IPS DF 6.9 (cell line): ENCODE results near the gene FHOD3.
"Not testable (repeated sequence)": the region's sequence is repeated elsewhere in the genome, so short reads cannot be mapped to it uniquely, and the experiment has no call there.

Experiments used
- DNase-seq: peaks from one replicate; pipeline ENCODE4 v3.0.0-alpha.2; 2013; ENCODE audit warnings: low read depth, low spot score
- H3K27ac ChIP-seq: one replicate; pipeline ENCODE4 v1.5.1; 2013; ENCODE audit warnings: low read length, control low read depth
- H3K27me3 ChIP-seq: 2 replicates; pipeline ENCODE4 v1.6.1; 2013; ENCODE audit warnings: mild to moderate bottlenecking, low read length; ENCODE audit not compliant: control insufficient read depth, insufficient read depth
- H3K36me3 ChIP-seq: 2 replicates; pipeline ENCODE4 v1.6.1; 2013; ENCODE audit warnings: low read length; ENCODE audit not compliant: control insufficient read depth, insufficient read depth
- H3K4me1 ChIP-seq: 2 replicates; pipeline ENCODE4 v1.6.1; 2013; ENCODE audit warnings: low read length; ENCODE audit not compliant: control insufficient read depth, insufficient read depth
- H3K4me3 ChIP-seq: 2 replicates; pipeline ENCODE4 v1.5.1; 2013; ENCODE audit warnings: mild to moderate bottlenecking, low read length
- H3K9me3 ChIP-seq: 2 replicates; pipeline ENCODE4 v1.6.1; 2013; ENCODE audit warnings: low read length, inconsistent platforms; ENCODE audit not compliant: control insufficient read depth, insufficient read depth
- WGBS: extraction: QIAGEN DNeasy Blood & Tissue Kit; methylation state at CpG from one replicate; pipeline ENCODE4 v1.1.7; 2013; ENCODE audit warnings: mixed read lengths, missing lambda C conversion rate; ENCODE audit not compliant: insufficient read length, insufficient coverage; 5-methylcytosine and 5-hydroxymethylcytosine counted together

The FHOD3 gene

DNA sequence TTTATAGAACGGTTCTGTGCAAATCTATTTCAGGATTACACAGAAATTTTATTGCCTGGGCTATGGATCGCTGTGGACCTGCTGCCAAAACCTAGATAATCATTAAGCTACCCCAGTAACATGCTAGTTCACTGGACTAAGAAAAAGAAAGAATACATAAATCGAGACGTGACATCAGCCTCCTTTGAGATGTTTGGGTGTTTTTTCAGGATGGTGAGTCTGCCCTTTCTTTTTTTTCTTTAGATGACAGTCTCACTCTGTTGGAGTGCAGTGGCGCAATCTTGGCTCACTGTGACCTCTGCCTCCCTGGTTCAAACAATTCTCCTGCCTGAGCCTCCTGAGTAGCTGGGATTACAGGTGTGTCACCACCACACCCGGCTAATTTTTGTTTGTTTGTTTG lies 52.0 kb downstream of the FHOD3 start:
- Histone ChIP-seq H3K9me3 (no peaks in the 10 kb centered on the region), H3K4me3 (no peak overlapping the region), H3K27ac (no peak overlapping the region), H3K36me3 (no peaks in the 10 kb centered on the region), H3K27me3 (no peaks in the 10 kb centered on the region), H3K4me1 (peaks cover 5% of the 10 kb centered on the region)
- DNase-seq, result no peak
- WGBS, result no CpG with 5 or more reads among the region's 6 CpGs

GRCh38 chr18:36350251-36350651 lies 52.7 kb downstream of the FHOD3 start:
- Histone ChIP-seq H3K27ac (no peak overlapping the region), H3K27me3 (no peaks in the 10 kb centered on the region), H3K4me1 (peaks cover 5% of the 10 kb centered on the region), H3K36me3 (no peaks in the 10 kb centered on the region), H3K9me3 (no peaks in the 10 kb centered on the region), H3K4me3 (no peak overlapping the region)
- no peak for DNase-seq
- WGBS, result no CpG with 5 or more reads among the region's 3 CpGs

DNA sequence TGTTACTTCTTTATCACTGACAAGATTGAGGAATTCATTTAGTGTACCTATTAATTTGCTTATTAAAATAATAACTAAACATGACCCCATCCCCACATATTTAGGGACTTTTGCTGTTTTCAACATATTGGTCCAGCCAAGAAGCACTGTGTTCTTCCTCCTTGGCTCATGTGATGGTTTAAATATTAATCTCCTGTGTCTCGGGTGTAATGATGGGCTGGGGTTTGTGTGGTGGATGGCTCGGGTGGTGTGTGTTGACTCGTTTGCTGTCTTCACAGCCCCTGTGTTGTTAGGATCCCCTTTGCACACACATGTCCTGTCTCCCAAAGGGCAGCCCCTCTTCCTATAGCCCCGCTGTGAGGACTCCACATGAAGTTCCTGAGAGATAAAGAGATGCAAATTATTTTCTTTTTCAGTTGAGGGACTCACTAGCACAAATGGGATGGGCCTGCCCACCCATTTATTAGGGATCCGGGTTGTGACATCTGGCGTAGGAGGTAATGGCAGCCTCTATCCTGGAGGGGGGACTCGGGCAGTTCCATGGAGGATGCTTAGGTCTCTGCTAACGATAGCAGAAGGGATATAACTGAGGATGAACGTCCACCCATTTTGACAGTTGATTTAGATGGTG lies 53.4 kb downstream of the FHOD3 start:
- H3K4me3 ChIP-seq, result no peak overlapping the region
- no peaks in the 10 kb centered on the region for H3K27me3 ChIP-seq
- H3K9me3 ChIP-seq, result no peaks in the 10 kb centered on the region
- no peaks in the 10 kb centered on the region for H3K36me3 ChIP-seq
- no peak overlapping the region for H3K27ac ChIP-seq
- peaks cover 5% of the 10 kb centered on the region for H3K4me1 ChIP-seq
- no CpG with 5 or more reads among the region's 9 CpGs for WGBS
- no peak for DNase-seq

DNA sequence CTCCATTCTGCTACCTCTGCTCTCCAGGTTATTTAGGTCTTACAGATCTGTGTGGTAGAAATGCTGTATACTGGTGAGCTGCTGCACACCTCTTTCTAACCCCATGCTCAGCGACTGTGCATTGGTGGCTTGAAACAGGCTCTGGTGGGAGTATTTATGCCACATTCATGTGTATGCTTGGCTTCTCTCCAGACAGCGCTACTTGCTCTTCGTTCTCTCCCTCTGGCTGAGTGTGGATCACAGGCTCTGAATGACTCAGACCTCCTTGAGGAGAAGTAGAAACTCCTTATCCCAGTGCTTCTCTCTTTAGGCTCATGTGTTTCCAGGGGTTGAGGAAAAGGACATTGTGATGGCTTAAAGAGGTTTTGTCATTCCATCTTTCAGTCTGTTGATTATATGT lies 54.9 kb downstream of the FHOD3 start:
- Histone ChIP-seq H3K36me3 (no peaks in the 10 kb centered on the region), H3K27ac (no peak overlapping the region), H3K4me1 (peaks cover 5% of the 10 kb centered on the region), H3K9me3 (no peaks in the 10 kb centered on the region), H3K4me3 (no peak overlapping the region), H3K27me3 (no peaks in the 10 kb centered on the region)
- WGBS, result no CpG with 5 or more reads among the region's 3 CpGs
- no peak for DNase-seq

GRCh38 chr18:36354989-36355388 lies 57.5 kb downstream of the FHOD3 start:
- no peaks in the 10 kb centered on the region for H3K27me3 ChIP-seq
- no peak overlapping the region for H3K27ac ChIP-seq
- no peaks in the 10 kb centered on the region for H3K9me3 ChIP-seq
- WGBS, result no CpG with 5 or more reads among the region's 5 CpGs
- no peak overlapping the region for H3K4me3 ChIP-seq
- DNase-seq, result no peak
- H3K4me1 ChIP-seq, result peaks cover 5% of the 10 kb centered on the region
- H3K36me3 ChIP-seq, result no peaks in the 10 kb centered on the region

DNA sequence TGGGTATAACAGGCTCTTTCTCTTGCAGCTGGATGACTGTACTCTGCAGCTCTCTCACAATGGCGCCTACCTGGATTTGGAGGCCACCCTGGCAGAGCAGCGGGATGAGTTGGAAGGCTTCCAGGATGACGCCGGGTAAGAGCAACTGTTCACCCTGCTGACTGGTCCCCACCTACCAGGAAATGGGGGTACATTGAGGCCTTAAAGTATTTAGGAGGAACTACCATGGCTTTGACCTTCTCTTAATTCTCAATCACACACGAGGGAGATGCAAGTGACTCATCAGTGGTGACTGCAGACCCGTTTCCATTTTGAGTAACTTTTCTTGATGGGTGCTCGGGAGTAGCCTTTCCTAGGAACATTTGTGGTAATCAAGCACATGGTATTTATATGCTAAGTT lies 58.0 kb downstream of the FHOD3 start:
- peaks cover 4% of the 10 kb centered on the region for H3K4me1 ChIP-seq
- H3K36me3 ChIP-seq, result no peaks in the 10 kb centered on the region
- no peak overlapping the region for H3K27ac ChIP-seq
- no peaks in the 10 kb centered on the region for H3K9me3 ChIP-seq
- H3K27me3 ChIP-seq, result no peaks in the 10 kb centered on the region
- DNase-seq, result no peak
- WGBS, result no CpG with 5 or more reads among the region's 7 CpGs
- H3K4me3 ChIP-seq, result no peak overlapping the region

DNA sequence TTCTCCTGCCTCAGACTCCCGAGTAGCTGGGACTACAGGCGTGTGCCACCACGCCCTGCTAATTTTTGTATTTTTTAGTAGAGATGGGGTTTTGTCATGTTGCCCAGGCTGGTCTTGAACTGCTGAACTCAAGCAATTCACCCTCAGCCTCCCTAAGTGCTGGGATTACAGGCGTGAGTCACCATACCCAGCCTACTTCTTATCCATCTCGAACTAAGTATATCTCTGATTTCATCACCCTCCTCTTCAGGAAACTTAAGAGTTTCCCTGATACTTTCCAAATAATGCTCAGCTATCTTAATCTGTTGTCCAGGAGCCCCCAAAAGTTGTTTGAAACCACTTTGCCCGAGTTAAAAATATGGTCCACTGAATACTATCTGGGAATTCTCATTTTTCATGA lies 59.2 kb downstream of the FHOD3 start:
- H3K9me3 ChIP-seq, H3K27me3 ChIP-seq, H3K36me3 ChIP-seq, H3K4me3 ChIP-seq, DNase-seq, H3K27ac ChIP-seq, H3K4me1 ChIP-seq: not testable (repeated sequence)
- no CpG with 5 or more reads among the region's 6 CpGs for WGBS

DNA sequence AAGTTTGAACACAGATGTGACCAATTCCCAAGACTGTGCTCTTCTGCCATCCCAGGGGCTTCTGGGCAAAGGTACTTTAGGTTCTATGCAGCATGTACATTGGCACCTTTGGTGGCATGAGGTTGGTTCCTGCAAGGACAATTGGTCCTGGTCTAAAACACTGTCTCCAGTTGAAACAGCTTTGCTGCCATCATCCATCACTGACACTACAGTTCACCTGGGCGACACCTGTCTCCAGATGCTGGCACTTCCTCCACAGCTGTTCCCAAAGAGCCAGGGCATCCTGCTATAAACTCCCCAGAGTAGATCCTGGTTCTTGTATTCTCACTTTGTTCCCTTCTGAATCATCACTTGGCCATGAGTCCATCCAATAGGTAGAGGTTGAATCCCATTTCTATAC lies 60.6 kb downstream of the FHOD3 start:
- Histone ChIP-seq H3K27me3 (no peaks in the 10 kb centered on the region), H3K9me3 (no peaks in the 10 kb centered on the region), H3K4me1 (no peaks in the 10 kb centered on the region), H3K4me3 (no peak overlapping the region), H3K36me3 (no peaks in the 10 kb centered on the region), H3K27ac (no peak overlapping the region)
- WGBS, result no CpG with 5 or more reads among the region's 1 CpG
- no peak for DNase-seq

DNA sequence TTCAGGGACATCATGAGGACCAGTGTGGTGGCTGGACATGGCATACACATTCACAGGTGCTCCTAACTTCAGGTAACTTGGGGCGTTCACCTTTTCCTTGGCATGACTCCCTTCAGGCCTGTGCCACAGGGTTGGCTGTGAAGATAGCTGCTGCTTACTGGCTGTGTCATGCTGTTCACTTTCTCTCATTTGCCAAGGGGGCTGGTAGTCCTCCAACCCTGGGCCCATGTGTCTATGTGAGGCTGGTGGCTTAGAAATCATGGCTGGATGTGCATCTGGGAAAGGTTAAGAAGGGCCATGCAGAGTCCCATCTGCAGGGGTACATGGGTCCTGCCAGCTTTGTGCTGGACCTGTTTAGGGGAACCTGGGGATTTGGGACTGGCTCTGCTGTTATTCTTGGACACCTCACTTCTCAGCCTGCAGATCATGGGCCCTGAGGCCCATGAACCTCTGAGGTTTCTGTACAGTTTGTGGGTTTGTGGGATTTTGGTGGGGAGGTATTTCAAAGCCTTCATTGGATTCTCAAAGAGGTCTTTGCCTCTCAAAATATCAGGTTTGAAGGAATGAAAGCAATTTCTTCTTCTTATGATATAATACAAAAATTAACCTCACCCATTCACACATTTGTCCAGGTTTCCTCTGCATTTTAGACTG lies 62.9 kb downstream of the FHOD3 start:
- no peaks in the 10 kb centered on the region for H3K4me1 ChIP-seq
- H3K27ac ChIP-seq, result no peak overlapping the region
- no peak overlapping the region for H3K4me3 ChIP-seq
- H3K27me3 ChIP-seq, result no peaks in the 10 kb centered on the region
- no peaks in the 10 kb centered on the region for H3K9me3 ChIP-seq
- H3K36me3 ChIP-seq, result no peaks in the 10 kb centered on the region
- no peak for DNase-seq
- no CpG with 5 or more reads among the region's 1 CpG for WGBS

DNA sequence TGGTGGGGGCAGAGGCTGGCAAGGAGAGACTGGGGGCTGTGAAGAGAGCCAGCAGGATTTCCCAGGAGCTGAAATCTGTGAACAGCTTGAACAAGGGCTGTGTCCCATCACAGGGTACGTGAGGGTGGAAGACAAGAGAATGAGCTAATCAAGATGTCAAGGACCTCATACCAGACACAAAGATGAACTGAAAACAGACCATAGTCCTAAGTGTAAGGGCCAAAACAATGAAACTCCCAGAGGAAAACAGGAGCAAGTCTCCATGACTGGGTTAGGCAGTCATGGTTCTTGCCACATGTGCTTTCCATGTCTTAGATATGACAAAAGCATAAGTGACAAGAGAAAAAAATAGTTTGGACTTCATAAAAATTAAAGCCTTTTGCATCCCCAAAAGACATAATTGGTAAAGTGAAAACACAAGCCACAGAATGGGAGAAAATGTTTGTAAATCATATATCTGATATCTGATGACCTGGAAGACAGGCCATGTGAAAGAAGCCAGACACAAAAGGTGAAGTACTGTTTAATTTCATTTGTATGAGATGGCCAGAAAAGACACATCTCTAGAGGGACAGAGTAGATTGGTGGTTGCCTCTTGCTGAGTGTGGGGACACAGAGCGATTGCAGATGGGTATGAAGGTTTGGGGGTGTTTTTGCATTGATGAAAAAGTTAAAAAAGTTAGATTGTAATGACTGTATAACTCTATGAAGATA lies 67.6 kb downstream of the FHOD3 start:
- Histone ChIP-seq H3K36me3 (no peaks in the 10 kb centered on the region), H3K4me1 (no peaks in the 10 kb centered on the region), H3K9me3 (no peaks in the 10 kb centered on the region), H3K4me3 (no peak overlapping the region), H3K27ac (no peak overlapping the region), H3K27me3 (no peaks in the 10 kb centered on the region)
- no peak for DNase-seq
- 100% methylated on average over 1 of the region's 2 CpGs for WGBS
